Prostate gland (tissue), 2 donors: ENCODE results near the gene STK26.

Experiments used
- POLR2AphosphoS5 ChIP-seq: sonication (generic); formaldehyde crosslinking; IDR thresholded peaks from one replicate; pipeline ENCODE4 v1.6.1; 2017; ENCODE audit warnings: antibody characterized with exemption
- TF ChIP-seq, protein P1 (sequence below), 4 experiments: fragments of 200-600 bp in 2 of 4; fragments of 450-650 bp in 2 of 4; sonication (generic) in 2 of 4; IDR thresholded peaks; 1 replicate in 3 of 4; 2 replicates in 1 of 4; pipeline ENCODE4 v1.5.1; 2016 to 2019; ENCODE audit warnings: antibody characterized with exemption in 4 of 4, mild to moderate bottlenecking in 2 of 4, moderate library complexity in 2 of 4

DNA sequence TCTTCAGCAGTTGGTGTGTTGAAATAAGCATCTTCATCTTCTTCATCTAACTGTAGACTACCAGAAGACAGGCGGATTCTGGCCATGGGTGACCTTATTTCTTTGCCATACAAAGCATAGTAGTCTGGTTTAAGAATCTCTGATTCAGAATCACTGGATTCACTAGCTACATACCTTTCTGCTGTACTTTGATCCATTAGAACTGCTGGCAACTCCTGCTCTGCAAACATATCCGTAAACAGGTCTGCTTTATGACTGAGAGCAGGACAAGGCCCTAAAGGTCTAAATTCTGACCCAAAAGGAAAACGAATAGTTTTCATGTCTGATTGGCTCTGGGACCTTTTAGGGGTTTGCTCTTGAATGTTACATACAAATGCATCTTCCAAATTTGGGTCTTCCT is 54.8 kb downstream of the STK26 start:
- TF ChIP-seq, protein P1, sequence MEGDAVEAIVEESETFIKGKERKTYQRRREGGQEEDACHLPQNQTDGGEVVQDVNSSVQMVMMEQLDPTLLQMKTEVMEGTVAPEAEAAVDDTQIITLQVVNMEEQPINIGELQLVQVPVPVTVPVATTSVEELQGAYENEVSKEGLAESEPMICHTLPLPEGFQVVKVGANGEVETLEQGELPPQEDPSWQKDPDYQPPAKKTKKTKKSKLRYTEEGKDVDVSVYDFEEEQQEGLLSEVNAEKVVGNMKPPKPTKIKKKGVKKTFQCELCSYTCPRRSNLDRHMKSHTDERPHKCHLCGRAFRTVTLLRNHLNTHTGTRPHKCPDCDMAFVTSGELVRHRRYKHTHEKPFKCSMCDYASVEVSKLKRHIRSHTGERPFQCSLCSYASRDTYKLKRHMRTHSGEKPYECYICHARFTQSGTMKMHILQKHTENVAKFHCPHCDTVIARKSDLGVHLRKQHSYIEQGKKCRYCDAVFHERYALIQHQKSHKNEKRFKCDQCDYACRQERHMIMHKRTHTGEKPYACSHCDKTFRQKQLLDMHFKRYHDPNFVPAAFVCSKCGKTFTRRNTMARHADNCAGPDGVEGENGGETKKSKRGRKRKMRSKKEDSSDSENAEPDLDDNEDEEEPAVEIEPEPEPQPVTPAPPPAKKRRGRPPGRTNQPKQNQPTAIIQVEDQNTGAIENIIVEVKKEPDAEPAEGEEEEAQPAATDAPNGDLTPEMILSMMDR (IDR thresholded peaks at IDR 0.05), result no peak
- TF ChIP-seq POLR2AphosphoS5, result no peak
